Aorta (tissue), 5 donors: Measurements from ENCODE around the gene ARHGAP40. TPM values are rescaled to one million over a fixed set of nuclear protein-coding genes. Genes with fewer than 3 reads are reported as not detected.

Source experiments
- ATAC-seq: fragments of 200-7000 bp; cut with Tn5 transposase; one replicate; pipeline ENCODE4 v1.9.1; 2022; ENCODE audit warnings: moderate library complexity; ENCODE audit not compliant: low FRiP score
- DNase-seq, 2 donors: peaks; one replicate each; pipeline ENCODE4 v3.0.0-alpha.2; 2020
- H3K27ac ChIP-seq, 2 donors: one replicate each; pipeline ENCODE4 v1.5.1; 2013; ENCODE audit warnings: low read length in 2 of 2, mild to moderate bottlenecking in 2 of 2, moderate library complexity in 2 of 2, control low read depth in 1 of 2, inconsistent platforms in 1 of 2, low read depth in 1 of 2
- H3K27me3 ChIP-seq, 2 donors: one replicate each; pipeline ENCODE4 v1.6.1; 2013; ENCODE audit warnings: control low read depth in 1 of 2, low read length in 1 of 2, mild to moderate bottlenecking in 1 of 2, moderate library complexity in 1 of 2; ENCODE audit not compliant: insufficient read depth in 2 of 2, control insufficient read depth in 1 of 2
- H3K36me3 ChIP-seq, 2 donors: one replicate each; pipeline ENCODE4 v1.6.1; 2013; ENCODE audit warnings: control low read depth in 1 of 2, low read length in 1 of 2, mild to moderate bottlenecking in 1 of 2; ENCODE audit not compliant: insufficient read depth in 2 of 2, control insufficient read depth in 1 of 2
- H3K4me1 ChIP-seq, 2 donors: one replicate each; pipeline ENCODE4 v1.6.1; 2013; ENCODE audit warnings: low read length in 2 of 2, control low read depth in 1 of 2, mild to moderate bottlenecking in 1 of 2, moderate library complexity in 1 of 2; ENCODE audit not compliant: insufficient read depth in 2 of 2, control insufficient read depth in 1 of 2
- H3K4me3 ChIP-seq, 2 donors: one replicate each; pipeline ENCODE4 v1.5.1; 2013; ENCODE audit warnings: low read length in 2 of 2, control low read depth in 1 of 2, mild to moderate bottlenecking in 1 of 2
- H3K9me3 ChIP-seq: one replicate; pipeline ENCODE4 v1.6.1; 2013; ENCODE audit warnings: mild to moderate bottlenecking, low read length; ENCODE audit not compliant: control insufficient read depth
- WGBS, 2 donors: extraction: QIAGEN DNeasy Blood & Tissue Kit; methylation state at CpG; one replicate each; pipeline ENCODE4 v1.1.7; 2013; 5-methylcytosine and 5-hydroxymethylcytosine counted together
- intact Hi-C, 2 donors: fragments of 100-400 bp; cut with DNase I; formaldehyde crosslinking; loops; one replicate each; pipeline versions ENCODE4 v1.14.2 to v1.15.0; 2022
- long read RNA-seq, 2 donors: library from polyadenylated mRNA; unstranded; transcript quantifications; one replicate each; pipeline ENCODE4 v2.0.0, GENCODE V29; 2020 to 2021
- polyA plus RNA-seq, 2 donors: library from polyadenylated mRNA; stranded (reverse); fragments of 200-250 nt; gene quantifications; one replicate each; pipeline ENCODE4 v1.2.3, GENCODE V29; 2013
- total RNA-seq, 2 donors: library from RNA; stranded (reverse); fragmentation: NEBNext Ultra II Directional; extraction: Animal tissue kit (Norgen Biotek cat#: 25700); gene quantifications; one replicate each; pipeline ENCODE4 v1.2.1, GENCODE V29; 2021
- donor health status: healthy with polysubstance abuse.
- donor health status: Bipolar disorder and iron deficiency.
- donor health status: DM: no; HTN: no; CAD: no.
- donor health status: DM: no; HTN: no; CAD: no.
- donor health status: DM: yes; HTN: yes; CAD: no.

The ARHGAP40 gene
- total RNA-seq (not detected), polyA plus RNA-seq (not detected)
- long read RNA-seq, donor 1 = 0 reads
- long read RNA-seq, donor 2 = 0 reads

GRCh38 chr20:38601216-38602184, at the start of gene ARHGAP40:
TSS of gene ARHGAP40 (plus strand) at chr20:38601809.
- intact Hi-C loops = no loop called here
- no peak within 1 kb of the TSS for H3K4me3 ChIP-seq
- H3K36me3 ChIP-seq = no peaks in the 10 kb centered on the region
- DNase-seq (no peak), ATAC-seq (peak; percentile 29)
- H3K9me3 ChIP-seq = no peaks in the 10 kb centered on the region
- no peaks in the 10 kb centered on the region for H3K4me1 ChIP-seq
- WGBS, 2 donors = 7 to 8% methylated on average over 42 of the region's 42 CpGs
- H3K27me3 ChIP-seq = peaks cover 0 to 3% of the 10 kb centered on the region in 2 donors
- no peak within 1 kb of the TSS for H3K27ac ChIP-seq

- 96 to 100% methylated on average over 2 of the region's 2 CpGs for WGBS, 2 donors
- DNase-seq (no peak), ATAC-seq (no peak)
- no peaks in the 10 kb centered on the region for H3K9me3 ChIP-seq
- H3K27me3 ChIP-seq = no peaks in the 10 kb centered on the region
- H3K4me1 ChIP-seq = no peaks in the 10 kb centered on the region
- H3K4me3 ChIP-seq = no peak overlapping the region
- peaks cover 7 to 21% of the 10 kb centered on the region in 2 donors for H3K36me3 ChIP-seq
- H3K27ac ChIP-seq = no peak overlapping the region
- intact Hi-C loops = no loop called here
Observed at GRCh38 chr20:38554986-38555385, 46.6 kb upstream of the ARHGAP40 start.

DNA sequence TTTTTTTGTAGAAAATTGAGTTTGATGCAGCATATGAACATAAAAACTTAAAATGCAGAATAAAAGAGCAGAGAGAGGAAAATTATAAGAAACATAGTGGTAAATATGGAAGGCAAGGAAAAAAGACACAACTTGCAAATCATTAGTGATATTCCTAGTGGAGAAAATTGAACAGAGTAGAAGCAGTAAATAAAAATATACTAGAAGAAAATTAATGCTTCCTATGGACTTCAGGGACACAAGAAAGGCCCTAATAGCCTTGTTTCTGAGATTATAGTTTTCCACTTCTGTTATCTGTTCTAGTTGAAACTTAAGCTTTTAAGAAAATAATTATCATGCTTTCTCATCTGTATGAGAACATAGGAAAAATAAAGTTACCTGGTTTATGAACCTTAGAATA, 46.2 kb upstream of the ARHGAP40 start:
- Histone ChIP-seq H3K27me3 (no peaks in the 10 kb centered on the region), H3K27ac (no peak overlapping the region), H3K36me3 (peaks cover 7 to 21% of the 10 kb centered on the region in 2 donors), H3K4me1 (no peaks in the 10 kb centered on the region), H3K4me3 (no peak overlapping the region), H3K9me3 (no peaks in the 10 kb centered on the region)
- no peak for ATAC-seq
- DNase-seq = no peak
- intact Hi-C loops = no loop called here

- WGBS, 2 donors = 98 to 100% methylated on average over 2 of the region's 2 CpGs
- intact Hi-C loops = no loop called here
- ATAC-seq (no peak), DNase-seq (no peak)
- Histone ChIP-seq H3K27ac (no peak overlapping the region), H3K36me3 (peaks cover 9% of the 10 kb centered on the region in 2 donors), H3K9me3 (no peaks in the 10 kb centered on the region), H3K27me3 (no peaks in the 10 kb centered on the region), H3K4me3 (no peak overlapping the region), H3K4me1 (no peaks in the 10 kb centered on the region)
Observed at GRCh38 chr20:38557174-38557573, 44.4 kb upstream of the ARHGAP40 start.

- ATAC-seq (no peak), DNase-seq (no peak)
- intact Hi-C loops = no loop called here
- no peak overlapping the region for H3K4me3 ChIP-seq
- WGBS, 2 donors = 94 to 97% methylated on average over 3 of the region's 3 CpGs
- no peaks in the 10 kb centered on the region for H3K27me3 ChIP-seq
- no peak overlapping the region for H3K27ac ChIP-seq
- H3K4me1 ChIP-seq = no peaks in the 10 kb centered on the region
- no peaks in the 10 kb centered on the region for H3K9me3 ChIP-seq
- peaks cover 8 to 10% of the 10 kb centered on the region in 2 donors for H3K36me3 ChIP-seq
Observed at GRCh38 chr20:38558596-38559360, 42.8 kb upstream of the ARHGAP40 start.

DNA sequence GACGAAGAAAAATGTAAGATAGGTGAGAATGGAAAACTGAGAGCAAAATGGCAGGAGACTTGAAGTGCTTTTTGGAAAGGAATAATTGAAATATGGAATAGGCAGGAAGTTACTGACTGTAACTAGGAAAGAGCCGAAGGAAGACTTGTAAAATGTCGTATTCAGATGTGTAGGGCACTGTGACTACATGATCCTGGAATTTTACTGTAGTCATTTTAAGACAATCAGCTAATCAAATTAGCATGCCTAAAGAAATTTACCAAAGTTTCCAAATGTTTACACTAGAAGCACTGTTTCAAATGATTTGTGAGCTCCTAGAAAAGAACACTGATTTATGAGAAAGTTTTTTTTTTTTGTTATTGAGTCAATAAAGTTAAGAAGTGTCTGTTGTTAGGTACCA, 41.8 kb upstream of the ARHGAP40 start:
- Histone ChIP-seq H3K4me1 (no peaks in the 10 kb centered on the region), H3K36me3 (peaks cover 8 to 10% of the 10 kb centered on the region in 2 donors), H3K27ac (no peak overlapping the region), H3K9me3 (no peaks in the 10 kb centered on the region), H3K27me3 (no peaks in the 10 kb centered on the region), H3K4me3 (no peak overlapping the region)
- DNase-seq (no peak), ATAC-seq (no peak)
- 90 to 94% methylated on average over 3 of the region's 3 CpGs for WGBS, 2 donors
- intact Hi-C loops = no loop called here

- H3K27me3 ChIP-seq = no peaks in the 10 kb centered on the region
- H3K9me3 ChIP-seq = no peaks in the 10 kb centered on the region
- 94% methylated on average over 6 of the region's 6 CpGs for whole genome bisulfite sequencing, 2 donors
- H3K27ac ChIP-seq = no peak overlapping the region
- no peak for ATAC-seq
- intact Hi-C loops = no loop called here
- H3K4me3 ChIP-seq = no peak overlapping the region
- H3K36me3 ChIP-seq = peaks cover 7 to 10% of the 10 kb centered on the region in 2 donors
- no peak for DNase-seq
- no peaks in the 10 kb centered on the region for H3K4me1 ChIP-seq
Observed at GRCh38 chr20:38563802-38564431, 37.7 kb upstream of the ARHGAP40 start.

DNA sequence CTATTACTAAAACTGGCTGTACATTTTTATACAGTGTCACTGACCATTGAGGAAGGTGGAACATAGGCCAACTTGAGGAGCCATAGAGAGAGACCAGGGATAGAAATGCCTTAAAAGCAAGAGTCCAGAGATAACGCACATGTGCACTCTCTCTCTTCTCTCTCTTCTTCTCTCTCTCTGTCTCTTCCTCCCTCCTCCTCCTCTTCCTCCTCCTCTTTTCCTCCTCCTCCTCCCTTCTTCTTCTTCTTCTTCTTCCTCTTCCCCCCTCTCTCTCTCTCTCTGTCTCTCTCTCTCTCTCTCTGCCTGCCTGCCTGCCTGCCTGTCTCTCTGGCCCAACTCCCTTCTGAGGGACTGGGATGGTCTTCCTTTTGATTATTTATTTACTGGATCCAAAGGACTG, 36.9 kb upstream of the ARHGAP40 start:
- Histone ChIP-seq H3K4me1 (no peaks in the 10 kb centered on the region), H3K27me3 (no peaks in the 10 kb centered on the region), H3K36me3 (peaks cover 4 to 12% of the 10 kb centered on the region in 2 donors), H3K27ac (no peak overlapping the region), H3K4me3 (no peak overlapping the region), H3K9me3 (no peaks in the 10 kb centered on the region)
- intact Hi-C loops = no loop called here
- 98 to 100% methylated on average over 1 of the region's 1 CpG for WGBS, 2 donors
- DNase-seq (no peak), ATAC-seq (no peak)
